Neural cell (in vitro differentiated cells): ENCODE measurements around the gene AKT3. TPM values are rescaled to one million over a fixed set of nuclear protein-coding genes. Genes with fewer than 3 reads are reported as not detected.

Source experiments
- H2AFZ ChIP-seq: fragments of 200-600, 300-800 bp; sonication (generic), shearing (Covaris generic); 2 replicates; pipeline ENCODE4 v1.6.0; 2014; ENCODE audit warnings: low read depth, mild to moderate bottlenecking, antibody characterized with exemption, low read length, moderate library complexity
- H3F3A ChIP-seq: fragments of 200-600 bp; shearing (Covaris generic); 2 replicates; pipeline ENCODE4 v1.6.1; 2016; ENCODE audit warnings: mild to moderate bottlenecking, moderate library complexity, mixed read lengths, antibody characterized with exemption, low read length; ENCODE audit not compliant: insufficient read depth, poor library complexity, severe bottlenecking
- H3K27ac ChIP-seq: fragments of 200-600, 300-800 bp; sonication (generic), shearing (Covaris generic); 2 replicates; pipeline ENCODE4 v1.5.1; 2014; ENCODE audit warnings: mild to moderate bottlenecking, low read length, moderate library complexity
- H3K27me3 ChIP-seq: fragments of 300-800, 200-600 bp; sonication (generic), shearing (Covaris generic); 2 replicates; pipeline ENCODE4 v1.6.0; 2014; ENCODE audit warnings: mild to moderate bottlenecking, low read depth, low read length, moderate library complexity; ENCODE audit not compliant: insufficient read depth
- H3K36me3 ChIP-seq: fragments of 300-800, 200-600 bp; sonication (generic), shearing (Covaris generic); 2 replicates; pipeline ENCODE4 v1.5.1; 2014; ENCODE audit warnings: mild to moderate bottlenecking, antibody characterized with exemption, low read length, moderate library complexity; ENCODE audit not compliant: insufficient read depth
- H3K4me2 ChIP-seq: fragments of 300-800, 200-600 bp; sonication (generic), shearing (Covaris generic); 2 replicates; pipeline ENCODE4 v1.6.0; 2014; ENCODE audit warnings: mild to moderate bottlenecking, low read length
- H3K4me3 ChIP-seq: fragments of 300-800, 200-600 bp; sonication (generic), shearing (Covaris generic); 2 replicates; pipeline ENCODE4 v1.5.1; 2014; ENCODE audit warnings: mild to moderate bottlenecking, low read length, moderate library complexity
- H3K79me2 ChIP-seq: fragments of 200-600 bp; shearing (Covaris generic); replicated peaks from 2 replicates; pipeline ENCODE4 v1.6.0; 2014; ENCODE audit warnings: mild to moderate bottlenecking, low read length, moderate library complexity; ENCODE audit not compliant: insufficient read depth
- H3K9ac ChIP-seq: fragments of 300-800, 200-600 bp; sonication (generic), shearing (Covaris generic); 2 replicates; pipeline ENCODE4 v1.6.1; 2016; ENCODE audit warnings: mild to moderate bottlenecking, low read length, mixed read lengths
- H3K9me2 ChIP-seq: fragments of 200-600 bp; shearing (Covaris generic); 2 replicates; pipeline ENCODE4 v1.6.1; 2016; ENCODE audit warnings: mild to moderate bottlenecking, low read length, mixed read lengths; ENCODE audit not compliant: insufficient read depth
- H3K9me3 ChIP-seq: fragments of 200-600, 300-800 bp; sonication (generic), shearing (Covaris generic); 2 replicates; pipeline ENCODE4 v1.6.1; 2016; ENCODE audit warnings: mild to moderate bottlenecking, mixed run types, low read length, moderate library complexity, mixed read lengths
- H4K20me1 ChIP-seq: fragments of 200-600 bp; shearing (Covaris generic); 2 replicates; pipeline ENCODE4 v1.6.1; 2016; ENCODE audit warnings: mild to moderate bottlenecking, mixed run types; ENCODE audit not compliant: insufficient read depth
- CTCF ChIP-seq: fragments of 450-650 bp; IDR thresholded peaks from 2 replicates; pipeline ENCODE4 v1.5.1; 2014; ENCODE audit warnings: antibody characterized with exemption, mild to moderate bottlenecking, moderate library complexity; ENCODE audit not compliant: poor library complexity, severe bottlenecking
- EP300 ChIP-seq: fragments of 450-650 bp; conservative IDR thresholded peaks from 2 replicates; pipeline ENCODE4 v1.6.1; 2014; ENCODE audit warnings: antibody characterized with exemption, mild to moderate bottlenecking, moderate library complexity; ENCODE audit not compliant: poor library complexity, severe bottlenecking
- EZH2 ChIP-seq: fragments of 200-600, 300-800 bp; shearing (Covaris generic), sonication (generic); IDR thresholded peaks from 2 replicates; pipeline ENCODE4 v1.6.1; 2014; ENCODE audit warnings: antibody characterized with exemption, low read length, borderline replicate concordance, mild to moderate bottlenecking; ENCODE audit not compliant: insufficient read depth, poor library complexity, severe bottlenecking
- MXI1 ChIP-seq: fragments of 450-650 bp; conservative IDR thresholded peaks from 2 replicates; pipeline ENCODE4 v1.6.1; 2014; ENCODE audit warnings: antibody characterized with exemption, mild to moderate bottlenecking; ENCODE audit not compliant: poor library complexity, severe bottlenecking
- POLR2AphosphoS5 ChIP-seq: IDR thresholded peaks from 2 replicates; pipeline ENCODE4 v1.6.1; 2012
- RAD21 ChIP-seq: fragments of 450-650 bp; conservative IDR thresholded peaks from 2 replicates; pipeline ENCODE4 v1.6.1; 2014; ENCODE audit warnings: antibody characterized with exemption, mild to moderate bottlenecking, moderate library complexity
- REST ChIP-seq: IDR thresholded peaks from 2 replicates; pipeline ENCODE4 v1.6.1; 2012; ENCODE audit warnings: borderline replicate concordance
- SMC3 ChIP-seq: fragments of 450-650 bp; conservative IDR thresholded peaks from 2 replicates; pipeline ENCODE4 v1.6.1; 2014; ENCODE audit warnings: antibody characterized with exemption, mild to moderate bottlenecking, moderate library complexity; ENCODE audit not compliant: poor library complexity
- TAF1 ChIP-seq: IDR thresholded peaks from 2 replicates; pipeline ENCODE4 v1.6.1; 2012; ENCODE audit warnings: low read depth
- polyA plus RNA-seq: library from polyadenylated mRNA; depleted of rRNA; stranded (reverse); fragments of >200 nt; gene quantifications from 2 replicates; pipeline ENCODE4 v1.2.3, GENCODE V29; 2014

Gene AKT3
- polyA plus RNA-seq, 1 donor from 2014 or later: 46.0 TPM

GRCh38 chr1:243621973-243622372 lies 228.1 kb downstream of the AKT3 start:
- H4K20me1 ChIP-seq: no peaks in the 10 kb centered on the region
- no peak overlapping the region for H2AFZ ChIP-seq
- no peaks in the 10 kb centered on the region for H3K36me3 ChIP-seq
- H3K27ac ChIP-seq: no peak overlapping the region
- peaks cover 5% of the 10 kb centered on the region for H3K9me3 ChIP-seq
- no peaks in the 10 kb centered on the region for H3F3A ChIP-seq
- no peak overlapping the region for H3K9ac ChIP-seq
- no peaks in the 10 kb centered on the region for H3K79me2 ChIP-seq
- H3K4me3 ChIP-seq: no peak overlapping the region
- TF ChIP-seq EZH2: no peak
- TF ChIP-seq TAF1: no peak
- no peak overlapping the region for H3K4me2 ChIP-seq
- H3K27me3 ChIP-seq: no peaks in the 10 kb centered on the region
- no peaks in the 10 kb centered on the region for H3K9me2 ChIP-seq

GRCh38 chr1:243620096-243620495 lies 229.9 kb downstream of the AKT3 start:
- H4K20me1 ChIP-seq: no peaks in the 10 kb centered on the region
- H3K27ac ChIP-seq: no peak overlapping the region
- H3K27me3 ChIP-seq: no peaks in the 10 kb centered on the region
- H3K79me2 ChIP-seq: no peaks in the 10 kb centered on the region
- H3K36me3 ChIP-seq: no peaks in the 10 kb centered on the region
- peaks cover 5% of the 10 kb centered on the region for H3K9me3 ChIP-seq
- no peak overlapping the region for H3K4me2 ChIP-seq
- no peak overlapping the region for H3K9ac ChIP-seq
- H3F3A ChIP-seq: no peaks in the 10 kb centered on the region
- H2AFZ ChIP-seq: no peak overlapping the region
- no peak overlapping the region for H3K4me3 ChIP-seq
- H3K9me2 ChIP-seq: no peaks in the 10 kb centered on the region
- no peak for TF ChIP-seq MXI1
- TF ChIP-seq TAF1: no peak

GRCh38 chr1:243609698-243610097 lies 240.3 kb downstream of the AKT3 start:
- H3K9ac ChIP-seq: no peak overlapping the region
- H3K9me2 ChIP-seq: no peaks in the 10 kb centered on the region
- no peak for TF ChIP-seq RAD21
- no peak for TF ChIP-seq SMC3
- no peak for TF ChIP-seq EP300
- TF ChIP-seq TAF1: no peak
- TF ChIP-seq POLR2AphosphoS5: no peak
- TF ChIP-seq EZH2: no peak
- no peak for TF ChIP-seq MXI1
- TF ChIP-seq REST: no peak
- no peak for TF ChIP-seq CTCF
- H3K4me2 ChIP-seq: no peak overlapping the region
- H3K9me3 ChIP-seq: no peaks in the 10 kb centered on the region
- no peak overlapping the region for H3K4me3 ChIP-seq
- H4K20me1 ChIP-seq: no peaks in the 10 kb centered on the region
- H3K79me2 ChIP-seq: no peaks in the 10 kb centered on the region
- H3K27me3 ChIP-seq: no peaks in the 10 kb centered on the region
- no peaks in the 10 kb centered on the region for H3F3A ChIP-seq
- no peak overlapping the region for H3K27ac ChIP-seq
- no peaks in the 10 kb centered on the region for H3K36me3 ChIP-seq
- H2AFZ ChIP-seq: no peak overlapping the region
